ENCODE results near the gene RASSF1. TPM values are rescaled to one million over a fixed set of nuclear protein-coding genes. Genes with fewer than 3 reads are reported as not detected.

RASSF1 gene
- total and polyA plus RNA-seq, 2 of the 13 experiments (the other 11 are each of a cell fraction or from before 2014, with no cell fraction given): 10.2 to 27.5 TPM

DNA sequence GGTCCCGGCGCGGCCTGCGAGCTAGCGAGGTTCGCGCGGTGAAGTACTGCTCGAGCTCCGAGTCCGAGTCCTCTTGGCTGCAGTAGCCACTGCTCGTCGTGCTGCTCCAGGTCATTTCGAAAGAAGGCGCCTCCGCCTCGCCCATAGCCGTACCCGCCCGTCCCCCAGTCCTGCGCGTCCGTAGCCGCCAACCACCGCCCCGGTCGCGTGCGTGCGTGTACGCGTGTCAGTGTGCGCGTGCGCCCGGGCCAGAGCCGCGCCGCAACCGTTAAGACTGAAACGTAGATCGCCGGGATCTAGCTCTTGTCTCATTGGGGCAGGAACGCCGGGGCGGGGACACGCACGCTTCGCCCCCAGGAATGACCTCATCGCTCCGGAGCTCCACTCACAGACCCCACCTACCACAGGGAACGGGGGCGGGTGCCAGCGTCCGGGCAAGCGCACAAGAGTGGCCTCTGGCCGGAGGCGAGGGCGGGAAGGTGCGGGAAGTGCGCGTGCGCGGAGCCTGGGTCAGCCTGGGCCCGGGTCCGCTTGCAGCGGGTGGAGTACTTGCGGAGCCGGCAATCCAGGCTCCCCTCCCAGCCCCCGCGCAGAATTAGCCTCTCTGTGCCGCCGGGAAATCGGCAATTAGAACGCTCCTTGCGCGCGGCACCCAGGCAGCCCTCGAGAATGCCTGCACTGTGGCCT lies 3.3 kb downstream of the RASSF1 start (continued):
- TF ChIP-seq ZNF205 (CRISPR knock-in tag; IDR thresholded peaks at IDR 0.05): no peak; the same call in 1 of the 2 replicates
- 0 out of 2 replicates have a peak, but pooled peaks have one; percentile 52 for TF ChIP-seq AKAP8 (CRISPR knock-in tag; IDR thresholded peaks at IDR 0.05)
- peak; percentile 65; the same call in 1 of the 2 replicates for TF ChIP-seq ERF (CRISPR knock-in tag; IDR thresholded peaks at IDR 0.05)
- TF ChIP-seq TBL1XR1 (IDR thresholded peaks at IDR 0.05; ENCODE audit: borderline replicate concordance, low read length, partially characterized antibody): peak; percentile 36
- no peak for TF ChIP-seq CCAR2 (optimal IDR thresholded peaks at IDR 0.05; ENCODE audit: low read depth, low read length)
- TF ChIP-seq ZBTB14 (CRISPR knock-in tag; IDR thresholded peaks at IDR 0.05): peak; percentile 91
- no peak for TF ChIP-seq ARID3A (IDR thresholded peaks at IDR 0.05; ENCODE audit: low read depth, low read length)
- TF ChIP-seq AFF4 (CRISPR knock-in tag; IDR thresholded peaks at IDR 0.05): no peak
- TF ChIP-seq BORCS8-MEF2B (CRISPR knock-in tag; IDR thresholded peaks at IDR 0.05): peak; percentile 63; the same call in 1 of the 2 replicates
- peak; percentile 2; the same call in 1 of the 2 replicates for TF ChIP-seq CTCF (CRISPR knock-in tag; IDR thresholded peaks at IDR 0.05)
- TF ChIP-seq, protein P1, sequence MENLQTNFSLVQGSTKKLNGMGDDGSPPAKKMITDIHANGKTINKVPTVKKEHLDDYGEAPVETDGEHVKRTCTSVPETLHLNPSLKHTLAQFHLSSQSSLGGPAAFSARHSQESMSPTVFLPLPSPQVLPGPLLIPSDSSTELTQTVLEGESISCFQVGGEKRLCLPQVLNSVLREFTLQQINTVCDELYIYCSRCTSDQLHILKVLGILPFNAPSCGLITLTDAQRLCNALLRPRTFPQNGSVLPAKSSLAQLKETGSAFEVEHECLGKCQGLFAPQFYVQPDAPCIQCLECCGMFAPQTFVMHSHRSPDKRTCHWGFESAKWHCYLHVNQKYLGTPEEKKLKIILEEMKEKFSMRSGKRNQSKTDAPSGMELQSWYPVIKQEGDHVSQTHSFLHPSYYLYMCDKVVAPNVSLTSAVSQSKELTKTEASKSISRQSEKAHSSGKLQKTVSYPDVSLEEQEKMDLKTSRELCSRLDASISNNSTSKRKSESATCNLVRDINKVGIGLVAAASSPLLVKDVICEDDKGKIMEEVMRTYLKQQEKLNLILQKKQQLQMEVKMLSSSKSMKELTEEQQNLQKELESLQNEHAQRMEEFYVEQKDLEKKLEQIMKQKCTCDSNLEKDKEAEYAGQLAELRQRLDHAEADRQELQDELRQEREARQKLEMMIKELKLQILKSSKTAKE (CRISPR knock-in tag; IDR thresholded peaks at IDR 0.05; ENCODE audit: borderline replicate concordance): peak; percentile 75; the same call in 1 of the 2 replicates
- TF ChIP-seq ZNF772 (CRISPR knock-in tag; IDR thresholded peaks at IDR 0.05): peak; percentile 77
- no peak for TF ChIP-seq ZBTB7A (CRISPR knock-in tag; IDR thresholded peaks at IDR 0.05)
- peak; percentile 45; the same call in 1 of the 2 replicates for TF ChIP-seq SOX5 (CRISPR knock-in tag; IDR thresholded peaks at IDR 0.05; ENCODE audit: borderline replicate concordance)
- peak in 1 of 2 experiments; percentile 15; a peak in 1 of 4 replicates for TF ChIP-seq ATF4 (CRISPR knock-in tag; IDR thresholded peaks at IDR 0.05)
- TF ChIP-seq CREM (IDR thresholded peaks at IDR 0.05): peak; percentile 32; the same call in 1 of the 2 replicates
- TF ChIP-seq CREM (CRISPR knock-in tag; IDR thresholded peaks at IDR 0.05): no peak
